Measurements from ENCODE around the gene CRTC1.

DNA sequence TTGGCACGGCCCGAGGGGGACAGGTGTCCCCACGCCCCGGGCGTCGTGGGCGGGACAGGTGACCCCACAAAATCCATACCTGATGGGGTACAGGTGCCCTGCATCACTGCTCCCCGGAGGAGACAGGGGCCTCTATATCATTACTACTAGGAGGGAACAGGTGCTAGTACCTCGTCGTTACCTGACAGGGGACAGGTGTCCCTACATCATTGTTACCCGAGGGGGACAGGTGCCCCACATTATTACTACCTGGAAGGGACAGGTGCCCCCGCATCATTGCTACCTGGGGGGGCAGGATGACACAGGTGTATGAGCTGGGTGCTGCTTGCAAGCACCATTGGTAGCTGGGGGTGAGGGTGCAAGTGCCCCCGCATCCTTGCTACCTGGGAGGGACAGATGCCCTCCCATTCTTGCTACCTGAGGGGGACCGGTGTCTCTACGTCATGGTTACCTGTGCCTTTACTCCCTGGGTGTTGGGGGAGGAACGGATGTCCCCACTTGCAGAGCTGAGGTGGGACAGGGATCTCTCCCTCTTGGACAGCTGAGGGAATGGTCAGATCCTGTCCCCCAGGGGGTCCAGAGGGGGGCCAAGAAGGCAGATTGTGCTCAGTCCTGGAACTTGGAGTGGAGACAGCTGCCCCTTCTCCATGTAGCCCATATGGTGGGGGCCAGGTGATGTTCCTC, 620 bp downstream of the CRTC1 start:
- no peak for TF ChIP-seq POLR2AphosphoS5 (IDR thresholded peaks at IDR 0.05)
- TF ChIP-seq, protein P1, sequence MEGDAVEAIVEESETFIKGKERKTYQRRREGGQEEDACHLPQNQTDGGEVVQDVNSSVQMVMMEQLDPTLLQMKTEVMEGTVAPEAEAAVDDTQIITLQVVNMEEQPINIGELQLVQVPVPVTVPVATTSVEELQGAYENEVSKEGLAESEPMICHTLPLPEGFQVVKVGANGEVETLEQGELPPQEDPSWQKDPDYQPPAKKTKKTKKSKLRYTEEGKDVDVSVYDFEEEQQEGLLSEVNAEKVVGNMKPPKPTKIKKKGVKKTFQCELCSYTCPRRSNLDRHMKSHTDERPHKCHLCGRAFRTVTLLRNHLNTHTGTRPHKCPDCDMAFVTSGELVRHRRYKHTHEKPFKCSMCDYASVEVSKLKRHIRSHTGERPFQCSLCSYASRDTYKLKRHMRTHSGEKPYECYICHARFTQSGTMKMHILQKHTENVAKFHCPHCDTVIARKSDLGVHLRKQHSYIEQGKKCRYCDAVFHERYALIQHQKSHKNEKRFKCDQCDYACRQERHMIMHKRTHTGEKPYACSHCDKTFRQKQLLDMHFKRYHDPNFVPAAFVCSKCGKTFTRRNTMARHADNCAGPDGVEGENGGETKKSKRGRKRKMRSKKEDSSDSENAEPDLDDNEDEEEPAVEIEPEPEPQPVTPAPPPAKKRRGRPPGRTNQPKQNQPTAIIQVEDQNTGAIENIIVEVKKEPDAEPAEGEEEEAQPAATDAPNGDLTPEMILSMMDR (IDR thresholded peaks at IDR 0.05 in 8 of 11, conservative IDR thresholded peaks at IDR 0.05 in 3 of 11), result no peak
- no peak for TF ChIP-seq POLR2A (IDR thresholded peaks at IDR 0.05)
